Amniotic epithelial cell (primary cell): ENCODE measurements around the gene TRAF4.

Experiments used
- DNase-seq: peaks from one replicate; pipeline ENCODE4 v3.0.0-alpha.2; 2010; ENCODE audit warnings: low read depth

The TRAF4 gene

GRCh38 chr17:28743243-28744103 lies at the start of gene TRAF4:
Gene TRAF4, plus strand, starts transcription at chr17:28744011. Its CDS starts 102 bp downstream, at chr17:28744113.
- DNase-seq, result peak; percentile 81

DNA sequence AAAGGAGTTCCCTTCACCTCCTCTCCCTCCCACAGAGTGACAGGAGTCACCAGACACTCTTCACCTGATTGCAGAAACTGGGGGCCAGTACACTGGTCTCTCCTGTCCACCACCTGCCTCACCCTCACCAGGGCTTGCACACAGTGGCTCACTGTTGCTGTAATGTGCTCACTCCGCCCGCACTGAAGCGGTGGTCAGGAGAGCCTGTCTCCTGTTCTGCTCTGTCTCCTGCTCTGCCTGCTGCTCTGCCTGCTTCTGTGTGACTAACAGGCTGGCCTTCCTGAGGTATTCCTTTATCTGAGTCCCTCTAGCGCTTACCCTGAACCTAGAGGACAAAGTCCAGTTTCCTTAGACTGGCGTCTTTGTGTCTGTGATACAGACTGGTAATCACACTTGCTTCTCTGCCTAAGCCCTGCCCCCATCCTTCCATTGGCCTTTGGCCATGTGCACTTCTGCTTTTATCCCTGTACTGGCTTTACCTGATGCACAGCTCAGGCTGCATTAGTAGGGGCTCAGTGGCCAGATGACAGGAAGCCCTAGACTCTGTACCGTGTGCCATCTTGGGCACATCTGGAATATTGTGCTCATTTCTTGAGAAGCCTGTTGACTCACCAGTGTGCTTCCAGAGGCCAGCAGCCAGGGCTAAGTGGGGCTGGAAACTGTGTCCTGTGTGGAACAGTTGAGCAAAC lies 45.4 kb upstream of the TRAF4 start:
- DNase-seq, result no peak

- no peak for DNase-seq
These were observed 43.5 kb upstream of the TRAF4 start for GRCh38 chr17:28700278-28700677.

DNA sequence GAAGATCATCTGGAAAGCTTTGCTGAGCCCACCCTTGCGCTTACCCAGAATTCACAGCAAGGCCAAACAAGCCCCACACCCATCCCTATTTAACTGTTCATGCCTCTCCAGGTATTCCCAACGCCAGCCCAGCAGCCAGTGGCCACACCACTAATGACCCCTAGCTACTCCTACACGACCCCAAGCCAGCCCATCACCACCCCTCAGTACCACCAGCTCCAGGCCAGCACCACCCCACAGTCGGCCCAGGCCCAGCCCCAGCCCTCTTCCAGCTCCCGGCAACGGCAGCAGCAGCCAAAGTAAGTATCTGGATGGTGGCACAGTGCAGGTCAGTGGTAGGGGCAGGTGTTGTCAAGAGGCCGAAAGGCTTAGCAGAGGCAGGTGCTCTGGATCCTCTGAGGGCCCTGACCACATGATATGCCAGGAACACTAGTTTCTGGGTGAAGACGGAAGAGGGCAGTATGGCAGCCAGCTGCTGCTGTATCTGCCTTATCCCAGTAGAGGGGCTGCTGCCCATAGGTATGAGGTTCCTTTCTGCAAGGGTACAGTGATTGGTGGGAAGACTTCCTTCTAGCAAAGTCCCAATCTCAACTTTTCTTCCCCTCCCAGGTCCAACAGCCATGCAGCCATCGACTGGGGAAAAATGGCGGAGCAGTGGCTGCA lies 42.9 kb upstream of the TRAF4 start:
- DNase-seq, result no peak

- no peak for DNase-seq
These were observed 41.6 kb upstream of the TRAF4 start for GRCh38 chr17:28702026-28702751.

DNA sequence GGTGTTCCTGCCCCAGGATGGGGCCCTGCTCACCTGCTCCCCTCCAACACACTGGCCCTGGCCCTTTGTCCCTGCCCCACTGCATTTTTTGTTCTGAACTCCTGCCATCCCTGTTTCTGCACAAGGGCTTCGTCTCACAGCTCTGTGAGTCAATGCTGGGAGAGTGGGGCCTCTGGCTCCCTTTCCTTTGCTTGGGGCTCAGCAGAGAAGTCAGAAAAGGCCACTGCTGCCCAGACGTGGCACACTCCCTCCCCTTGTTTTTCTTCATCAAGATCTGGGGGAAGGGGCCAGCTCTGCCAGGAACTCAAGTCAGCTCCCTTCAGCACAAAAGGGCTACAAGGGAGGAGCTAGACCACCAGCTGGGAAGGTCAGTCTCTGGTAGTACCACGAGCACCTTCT lies 41.1 kb upstream of the TRAF4 start:
- no peak for DNase-seq

DNA sequence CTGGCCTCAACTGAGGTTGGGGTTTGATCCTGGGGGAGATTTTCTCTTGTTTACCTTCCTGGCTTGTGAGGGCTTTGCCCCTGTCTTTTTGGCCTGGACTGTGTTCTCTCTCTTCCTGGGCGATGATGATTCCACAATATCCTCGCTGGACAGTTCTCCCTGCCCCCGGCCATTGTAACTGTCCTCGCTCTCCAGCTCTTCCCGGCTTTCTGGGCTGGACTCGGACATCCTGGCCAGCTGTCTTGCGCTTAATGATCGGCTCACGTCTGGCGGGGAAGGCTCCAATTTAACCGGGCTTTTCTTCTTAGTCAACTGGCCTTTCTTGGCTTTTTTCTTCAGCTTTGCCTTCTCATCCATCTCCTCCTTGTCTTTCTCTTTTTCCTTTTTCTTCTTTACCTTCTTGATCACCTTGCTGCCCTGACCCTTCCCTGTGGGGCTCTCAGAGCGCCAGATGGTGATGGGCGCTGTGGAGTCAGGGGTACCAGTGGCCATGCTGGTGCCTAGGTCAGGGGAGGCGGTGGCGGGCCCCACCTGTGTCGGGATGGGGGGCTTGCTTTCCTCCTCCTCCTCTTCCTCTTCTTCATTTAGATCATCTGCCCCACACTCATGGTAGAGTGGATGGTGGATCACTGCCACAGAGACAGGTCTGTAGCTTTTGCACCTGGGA lies 40.1 kb upstream of the TRAF4 start:
- no peak for DNase-seq

GRCh38 chr17:28704219-28704858 lies 39.5 kb upstream of the TRAF4 start:
- no peak for DNase-seq

DNA sequence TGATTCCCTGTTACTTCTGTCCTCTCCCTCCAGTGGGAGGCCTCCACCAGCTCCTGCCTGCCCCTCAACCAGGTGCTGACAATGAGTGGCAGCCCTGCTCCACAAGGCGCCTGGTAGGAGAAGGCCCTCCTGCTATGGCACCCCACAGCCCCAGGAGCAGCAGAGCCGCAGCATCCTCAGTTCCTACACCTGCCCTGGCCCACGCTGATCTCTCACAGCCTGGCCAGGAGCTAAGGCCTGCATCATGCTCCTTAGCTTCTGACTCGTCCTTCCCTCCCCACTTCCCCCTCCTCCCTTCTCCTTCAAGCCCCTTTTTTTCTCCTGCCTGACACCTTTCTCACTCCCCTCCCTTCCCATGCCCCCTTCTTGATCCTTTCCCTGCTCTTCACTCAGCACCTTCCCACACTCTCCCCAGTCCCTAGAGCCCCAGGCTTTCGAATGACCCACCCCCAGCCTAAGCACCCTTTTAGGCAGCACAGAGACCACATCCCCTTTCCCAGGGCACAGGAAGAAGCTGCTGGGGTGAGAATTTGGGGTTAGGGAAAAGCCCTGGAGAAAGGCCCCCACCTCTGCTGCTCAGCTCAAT lies 38.6 kb upstream of the TRAF4 start:
- no peak for DNase-seq

GRCh38 chr17:28705728-28706334 lies 38.0 kb upstream of the TRAF4 start:
- DNase-seq, result no peak

DNA sequence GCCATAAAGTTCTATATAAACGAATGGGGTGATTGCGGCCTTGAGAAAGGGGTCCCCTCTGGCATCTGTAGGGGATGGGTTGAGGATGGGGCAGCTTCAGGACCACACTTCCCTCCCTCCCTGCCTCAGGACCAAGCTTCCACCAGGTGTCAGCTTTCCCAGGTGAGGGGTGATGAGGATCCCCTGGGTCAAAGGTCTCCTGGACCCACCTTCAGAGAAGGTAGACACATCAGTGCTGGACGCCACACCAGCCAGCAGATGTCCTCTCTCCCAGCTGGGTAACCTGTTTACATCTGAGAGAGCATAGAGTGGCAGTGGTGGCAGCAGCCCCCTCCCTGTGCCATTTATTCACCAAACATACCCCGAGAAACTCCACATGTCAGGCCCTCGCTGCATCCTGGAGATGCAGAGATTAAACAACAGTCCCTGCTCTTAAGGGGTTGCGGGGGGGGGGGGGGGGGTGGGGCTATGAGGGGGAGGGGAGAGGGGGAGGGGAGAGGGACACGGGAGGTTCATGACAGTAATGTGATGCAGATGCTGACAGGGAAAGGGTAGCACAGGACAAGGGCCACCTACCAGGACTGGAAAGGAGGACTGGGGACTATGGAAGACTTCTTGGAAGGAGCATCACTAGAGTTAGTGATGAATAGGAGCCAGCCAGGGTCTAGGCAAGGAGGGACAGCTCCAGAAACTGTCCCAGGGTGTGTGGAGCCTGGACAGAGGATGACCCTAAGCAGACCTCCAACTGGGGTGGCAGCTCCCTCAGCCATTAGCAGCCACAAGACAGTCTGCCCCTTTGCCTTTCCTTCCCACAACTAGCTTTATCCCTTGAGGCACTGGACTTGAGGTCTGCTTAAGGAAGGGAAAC lies 37.1 kb upstream of the TRAF4 start:
- DNase-seq, result no peak

DNA sequence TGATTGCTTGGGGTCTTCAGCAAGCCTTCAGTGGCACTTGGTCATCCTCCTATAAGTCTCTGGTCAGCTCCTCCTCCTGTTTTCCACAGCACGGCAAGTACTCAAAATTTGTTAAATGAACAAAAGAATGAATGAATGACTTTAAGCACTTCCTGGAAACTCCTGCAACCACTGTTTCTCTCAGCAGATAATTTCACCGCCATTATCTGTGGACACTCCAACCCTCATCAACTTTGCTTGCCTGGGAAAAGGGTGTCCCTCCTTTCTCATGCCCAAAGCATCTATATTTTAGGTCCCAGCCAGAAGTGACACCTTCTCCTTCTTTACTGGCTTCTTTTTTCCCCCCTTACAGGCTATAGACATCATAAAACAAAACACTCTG lies 36.5 kb upstream of the TRAF4 start:
- no peak for DNase-seq

- DNase-seq, result peak; percentile 81
These were observed 32.7 kb upstream of the TRAF4 start for GRCh38 chr17:28710861-28711722.

DNA sequence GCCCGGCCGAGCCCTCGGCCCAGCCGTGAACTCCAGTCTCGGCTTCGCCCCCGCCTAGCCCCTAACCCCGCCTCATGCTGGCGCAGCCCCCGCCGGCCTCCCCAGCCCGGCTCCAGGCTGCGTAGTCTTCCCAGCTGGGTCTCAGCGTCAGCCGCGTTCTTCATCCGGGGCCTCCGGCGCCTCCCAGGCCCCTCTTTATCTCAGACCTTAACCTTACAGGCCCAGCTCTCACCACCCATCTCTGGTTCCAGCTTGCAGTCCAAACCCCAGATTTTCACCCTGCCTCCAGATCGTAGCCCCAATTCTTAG lies 32.1 kb upstream of the TRAF4 start, which contains the start of gene PROCA1:
PROCA1 (minus strand) TSS at position 166 of the 309 bp plus-strand sequence. CDS start 228 bp downstream, outside the sequence.
- no peak for DNase-seq

DNA sequence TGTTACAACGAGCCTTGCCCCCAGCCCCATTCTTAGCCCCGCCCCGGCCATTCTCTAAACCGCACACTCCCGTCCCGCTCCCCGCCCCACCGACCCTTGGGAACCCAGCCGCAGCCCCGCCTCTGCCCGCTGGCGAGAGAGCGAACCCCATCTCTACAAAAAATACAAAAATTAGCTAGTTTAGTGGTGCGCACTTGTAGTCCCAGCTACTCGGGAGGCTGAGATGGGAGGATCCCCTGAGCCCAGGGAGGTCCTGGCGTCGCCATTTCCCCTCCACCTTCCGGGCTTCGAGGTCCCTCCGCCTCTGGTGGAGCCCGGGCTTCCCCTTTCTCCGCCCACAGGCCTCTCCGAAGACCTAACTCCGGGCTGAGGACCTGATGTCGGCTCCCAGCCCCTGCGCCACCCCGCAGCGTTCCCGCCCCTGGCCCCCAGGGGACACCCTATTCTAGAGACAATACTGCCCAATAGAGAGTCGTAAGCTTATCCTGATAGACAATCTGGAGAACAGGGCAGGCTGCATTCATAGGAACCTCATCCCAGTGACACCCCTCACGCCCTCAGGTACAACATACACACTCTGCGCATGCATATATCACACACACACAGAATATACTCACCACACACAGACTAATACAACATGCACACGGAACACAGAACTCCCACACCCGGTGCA lies 31.6 kb upstream of the TRAF4 start:
- no peak for DNase-seq

GRCh38 chr17:28712705-28713415 lies 31.0 kb upstream of the TRAF4 start:
- DNase-seq, result no peak

DNA sequence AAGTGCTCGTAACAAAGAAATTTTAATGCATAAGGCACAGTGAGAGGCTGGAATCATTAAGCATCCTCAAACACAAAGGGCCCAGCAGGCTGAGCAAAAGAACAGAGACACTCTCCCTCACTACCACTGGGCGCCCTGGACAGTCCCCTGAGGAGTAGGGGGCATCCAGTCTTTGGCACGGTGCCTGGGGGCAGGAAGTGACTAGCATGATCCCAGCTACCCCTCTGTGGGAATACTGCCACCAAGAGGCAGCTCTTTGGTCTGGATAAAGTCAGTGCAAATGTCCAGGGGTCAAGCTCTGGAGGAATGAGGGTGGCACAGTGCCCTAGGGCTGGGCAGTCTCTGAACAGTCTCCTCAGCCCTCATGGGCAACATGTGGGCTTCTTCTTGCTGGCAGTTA lies 29.5 kb upstream of the TRAF4 start:
- DNase-seq, result no peak
